ENCODE data around the gene SLC38A3. TPM values are rescaled to one million over a fixed set of nuclear protein-coding genes. Genes with fewer than 3 reads are reported as not detected.

Gene SLC38A3
- total RNA-seq, 1 donor from 2014 or later: 0.17 TPM

DNA sequence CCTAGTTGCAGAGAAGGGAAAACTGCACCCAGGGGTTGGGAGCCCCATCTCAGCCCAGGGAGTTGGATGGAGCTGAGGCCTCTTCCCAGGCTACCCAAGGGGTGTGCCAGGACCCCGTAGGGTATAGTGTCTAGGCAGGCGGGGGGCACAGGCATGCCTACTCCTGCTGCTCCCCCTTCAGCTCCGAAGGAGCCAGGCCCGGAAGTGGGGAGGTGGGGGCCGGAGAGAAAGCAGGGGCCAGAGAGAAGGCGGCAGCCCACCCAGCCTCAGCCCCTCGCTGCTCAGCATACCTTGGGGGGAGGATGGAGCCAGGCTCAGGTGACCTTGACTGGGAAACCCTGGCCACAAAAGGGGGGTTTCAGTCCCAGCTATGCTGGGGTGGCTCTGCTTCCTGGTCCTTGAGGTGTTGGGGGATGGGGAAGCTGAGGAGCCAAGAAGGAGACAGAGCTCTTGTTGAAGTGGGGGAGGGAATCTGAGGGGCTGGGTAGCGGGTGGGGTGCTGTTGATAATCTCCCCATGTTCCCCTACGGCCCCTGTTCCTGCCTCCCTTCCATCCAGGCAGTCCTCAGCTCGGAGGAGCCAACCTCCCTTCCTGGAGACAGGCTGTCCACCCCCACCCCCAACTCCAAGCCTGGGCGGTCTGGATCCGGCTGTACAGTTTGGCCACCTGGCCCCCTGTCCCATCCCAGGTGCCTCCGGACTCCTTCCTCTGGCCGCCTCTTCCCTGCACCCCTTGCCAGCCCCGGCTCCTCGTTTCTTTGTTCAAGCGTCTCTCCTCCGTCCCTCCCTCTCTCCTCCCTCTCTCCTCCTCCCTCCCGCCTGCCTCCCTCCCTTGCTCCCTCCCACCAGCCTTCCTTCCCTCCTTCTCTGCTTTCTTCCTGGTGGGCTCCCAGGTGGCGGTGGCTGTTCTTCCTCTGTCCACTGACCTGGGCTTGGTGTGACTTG lies 48.2 kb upstream of the SLC38A3 start:
- Mint-ChIP-seq H3K9me3 (peaks cover 7% of the 10 kb centered on the region), H3K4me1 (peaks cover 46% of the 10 kb centered on the region), H3K27me3 (ENCODE audit: insufficient read depth, low read depth) (peaks cover 27% of the 10 kb centered on the region), H3K36me3 (no peaks in the 10 kb centered on the region), H3K27ac (no peak overlapping the region), H3K4me3 (peak overlapping the region; percentile 97)
- peak overlapping the region; percentile 94 for H3K4me2 ChIP-seq
- peaks cover 37% of the 10 kb centered on the region for H3K27me3 ChIP-seq
- H3K4me3 ChIP-seq: peak overlapping the region; percentile 94
- no peak overlapping the region for H2AFZ ChIP-seq (replicated peaks)
- H3F3A ChIP-seq (ENCODE audit: low read depth): no peaks in the 10 kb centered on the region
- no peaks in the 10 kb centered on the region for H3K36me3 ChIP-seq
- H3K79me2 ChIP-seq (ENCODE audit: low read depth): peaks cover 35% of the 10 kb centered on the region
- H3K9me3 ChIP-seq (ENCODE audit: low read depth): no peaks in the 10 kb centered on the region
- H3K4me1 ChIP-seq: peaks cover 41% of the 10 kb centered on the region
- no peak overlapping the region for H3K9ac ChIP-seq
- H4K20me1 ChIP-seq (ENCODE audit: low read depth): peaks cover 63% of the 10 kb centered on the region
- TF ChIP-seq EZH2phosphoT487 (IDR thresholded peaks at IDR 0.05) (no peak), EZH2 (IDR thresholded peaks at IDR 0.05) (no peak)
- TF ChIP-seq, protein P1, sequence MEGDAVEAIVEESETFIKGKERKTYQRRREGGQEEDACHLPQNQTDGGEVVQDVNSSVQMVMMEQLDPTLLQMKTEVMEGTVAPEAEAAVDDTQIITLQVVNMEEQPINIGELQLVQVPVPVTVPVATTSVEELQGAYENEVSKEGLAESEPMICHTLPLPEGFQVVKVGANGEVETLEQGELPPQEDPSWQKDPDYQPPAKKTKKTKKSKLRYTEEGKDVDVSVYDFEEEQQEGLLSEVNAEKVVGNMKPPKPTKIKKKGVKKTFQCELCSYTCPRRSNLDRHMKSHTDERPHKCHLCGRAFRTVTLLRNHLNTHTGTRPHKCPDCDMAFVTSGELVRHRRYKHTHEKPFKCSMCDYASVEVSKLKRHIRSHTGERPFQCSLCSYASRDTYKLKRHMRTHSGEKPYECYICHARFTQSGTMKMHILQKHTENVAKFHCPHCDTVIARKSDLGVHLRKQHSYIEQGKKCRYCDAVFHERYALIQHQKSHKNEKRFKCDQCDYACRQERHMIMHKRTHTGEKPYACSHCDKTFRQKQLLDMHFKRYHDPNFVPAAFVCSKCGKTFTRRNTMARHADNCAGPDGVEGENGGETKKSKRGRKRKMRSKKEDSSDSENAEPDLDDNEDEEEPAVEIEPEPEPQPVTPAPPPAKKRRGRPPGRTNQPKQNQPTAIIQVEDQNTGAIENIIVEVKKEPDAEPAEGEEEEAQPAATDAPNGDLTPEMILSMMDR (IDR thresholded peaks at IDR 0.05): no peak
- H3K27ac ChIP-seq: no peak overlapping the region
- peak; percentile 60 for DNase-seq (ENCODE audit: low spot score)

DNA sequence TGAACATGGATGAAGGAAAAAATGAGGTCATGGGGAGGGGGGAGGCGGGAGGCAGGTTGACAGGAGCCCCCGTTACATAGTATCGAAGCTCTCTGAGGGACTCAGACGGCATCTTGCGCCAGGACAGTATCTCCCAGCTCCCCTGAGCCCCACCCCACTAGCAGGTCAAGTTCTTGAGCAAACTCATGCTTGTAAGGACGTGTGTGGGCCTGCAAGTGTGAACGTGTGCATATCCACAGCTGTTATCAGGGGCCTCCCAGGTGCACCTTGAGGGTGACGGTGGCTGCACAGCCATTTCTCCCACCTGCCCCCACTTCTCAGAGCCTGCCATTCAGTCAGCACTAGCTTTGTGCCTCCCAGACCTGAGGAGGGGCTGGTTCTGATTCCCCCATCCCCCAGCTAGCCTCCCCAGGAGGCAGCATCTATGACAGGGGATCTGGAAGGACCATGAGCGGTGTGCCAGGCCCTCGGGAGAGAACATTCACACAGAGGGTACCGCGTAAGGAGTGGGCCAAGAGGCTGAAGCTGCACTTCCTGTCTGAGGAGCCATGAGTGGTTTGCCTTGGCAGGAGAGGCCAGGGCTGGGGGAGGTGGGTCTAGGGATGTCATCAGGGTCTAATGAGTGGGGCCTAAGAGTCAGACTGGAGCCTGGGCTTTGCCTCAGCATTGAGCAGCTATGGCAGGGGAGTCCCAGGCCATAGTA lies 47.1 kb upstream of the SLC38A3 start:
- peak overlapping the region; percentile 63 for H3K27ac Mint-ChIP-seq
- DNase-seq (ENCODE audit: low spot score): no peak
- peaks cover 39% of the 10 kb centered on the region for H3K4me1 ChIP-seq
- peaks cover 7% of the 10 kb centered on the region for H3K9me3 Mint-ChIP-seq
- peaks cover 32% of the 10 kb centered on the region for H3K27me3 ChIP-seq
- no peaks in the 10 kb centered on the region for H3K9me3 ChIP-seq (ENCODE audit: low read depth)
- H3K4me1 Mint-ChIP-seq: peaks cover 52% of the 10 kb centered on the region
- no peaks in the 10 kb centered on the region for H3K36me3 ChIP-seq
- peak overlapping the region; percentile 94 for H3K4me2 ChIP-seq
- no peak overlapping the region for H3K27ac ChIP-seq
- TF ChIP-seq EZH2phosphoT487 (IDR thresholded peaks at IDR 0.05): no peak
- TF ChIP-seq, protein P1 (IDR thresholded peaks at IDR 0.05): no peak
- TF ChIP-seq EZH2 (IDR thresholded peaks at IDR 0.05): no peak
- H3K36me3 Mint-ChIP-seq: peaks cover 2% of the 10 kb centered on the region
- H3K9ac ChIP-seq: no peak overlapping the region
- peaks cover 74% of the 10 kb centered on the region for H4K20me1 ChIP-seq (ENCODE audit: low read depth)
- H3K4me3 Mint-ChIP-seq: peak overlapping the region; percentile 97
- H3K4me3 ChIP-seq: no peak overlapping the region
- peaks cover 25% of the 10 kb centered on the region for H3K27me3 Mint-ChIP-seq (ENCODE audit: insufficient read depth, low read depth)
- H3K79me2 ChIP-seq (ENCODE audit: low read depth): peaks cover 35% of the 10 kb centered on the region
- no peak overlapping the region for H2AFZ ChIP-seq (replicated peaks)
- no peaks in the 10 kb centered on the region for H3F3A ChIP-seq (ENCODE audit: low read depth)

DNA sequence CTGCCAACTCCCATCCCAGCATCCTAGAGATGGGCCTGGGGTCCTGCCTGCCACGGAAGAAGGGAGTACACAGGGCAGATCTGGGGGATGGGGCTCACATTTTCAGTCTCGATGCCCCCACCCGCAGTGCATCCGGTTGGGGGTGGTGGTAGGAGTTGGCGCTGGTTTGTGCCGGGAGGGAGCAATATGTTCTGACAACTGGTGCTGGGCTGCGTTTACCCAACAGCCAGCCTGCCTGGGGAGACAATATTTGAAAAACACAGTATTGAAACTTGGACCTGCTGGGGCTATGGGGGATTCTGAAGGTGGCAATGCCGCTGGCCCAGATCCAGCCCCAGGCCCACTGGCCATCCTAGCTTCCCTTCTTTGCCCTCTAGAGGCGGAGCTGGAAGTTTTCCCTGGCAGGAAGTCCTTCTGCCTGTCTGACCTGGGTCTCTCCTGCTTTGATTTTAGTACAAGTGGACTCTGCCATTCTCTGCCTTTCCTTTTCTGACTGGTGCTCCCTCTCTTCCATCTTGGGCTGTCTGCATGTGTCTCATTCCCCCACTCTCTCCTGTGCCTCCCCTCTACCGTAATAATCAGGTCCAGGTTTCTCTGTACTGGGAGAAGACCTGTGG lies 46.4 kb upstream of the SLC38A3 start:
- H3K4me2 ChIP-seq: no peak overlapping the region

More for the DNA sequence above, 46.4 kb upstream of the SLC38A3 start:
- Histone ChIP-seq H3K9ac (no peak overlapping the region), H3K9me3 (ENCODE audit: low read depth) (no peaks in the 10 kb centered on the region), H3K4me1 (peaks cover 39% of the 10 kb centered on the region), H3K4me3 (no peak overlapping the region), H3K36me3 (no peaks in the 10 kb centered on the region), H3K79me2 (ENCODE audit: low read depth) (peaks cover 35% of the 10 kb centered on the region), H2AFZ (replicated peaks) (no peak overlapping the region), H4K20me1 (ENCODE audit: low read depth) (peaks cover 80% of the 10 kb centered on the region), H3F3A (ENCODE audit: low read depth) (no peaks in the 10 kb centered on the region), H3K27me3 (peaks cover 26% of the 10 kb centered on the region), H3K27ac (no peak overlapping the region)
- peaks cover 52% of the 10 kb centered on the region for H3K4me1 Mint-ChIP-seq
- DNase-seq (ENCODE audit: low spot score): no peak
- TF ChIP-seq EZH2phosphoT487 (IDR thresholded peaks at IDR 0.05): no peak
- TF ChIP-seq EZH2 (IDR thresholded peaks at IDR 0.05): no peak
- TF ChIP-seq, protein P1 (IDR thresholded peaks at IDR 0.05): no peak
- H3K27ac Mint-ChIP-seq: peak overlapping the region; percentile 63
- peaks cover 7% of the 10 kb centered on the region for H3K9me3 Mint-ChIP-seq
- H3K27me3 Mint-ChIP-seq (ENCODE audit: insufficient read depth, low read depth): peaks cover 20% of the 10 kb centered on the region
- H3K4me3 Mint-ChIP-seq: peak overlapping the region; percentile 97
- peaks cover 2% of the 10 kb centered on the region for H3K36me3 Mint-ChIP-seq

Data from neural progenitor cell (in vitro differentiated cells).